CD14-positive monocyte (primary cell): ENCODE measurements around the gene ZNF668. TPM values are rescaled to one million over a fixed set of nuclear protein-coding genes. Genes with fewer than 3 reads are reported as not detected.

Experiments used
- DNase-seq, 3 donors: peaks; one replicate each; pipeline ENCODE4 v3.0.0-alpha.2; 2011 to 2022
- H2AFZ ChIP-seq: 2 replicates; pipeline ENCODE4 v1.6.0; 2012; ENCODE audit warnings: mild to moderate bottlenecking, low read depth, low read length, inconsistent platforms; ENCODE audit not compliant: insufficient read depth, poor library complexity, severe bottlenecking
- H3K27ac ChIP-seq, 2 donors: 1 replicate in 1 of 2; 2 replicates in 1 of 2; pipeline ENCODE4 v1.5.1; 2012 to 2013; ENCODE audit warnings: low read length in 2 of 2, control low read depth in 1 of 2, inconsistent platforms in 1 of 2, low read depth in 1 of 2, mild to moderate bottlenecking in 1 of 2
- H3K27me3 ChIP-seq, 2 donors: one replicate each; pipeline versions ENCODE4 v1.6.0 to v1.6.1; 2011 to 2013; ENCODE audit warnings: low read length in 2 of 2; ENCODE audit not compliant: control insufficient read depth in 2 of 2, insufficient read depth in 2 of 2
- H3K36me3 ChIP-seq, 2 donors: replicated peaks in 1 of 2; 1 replicate in 1 of 2; 2 replicates in 1 of 2; pipeline versions ENCODE4 v1.5.1 to v1.6.1; 2012 to 2013; ENCODE audit warnings: low read length in 2 of 2, control low read depth in 1 of 2, inconsistent platforms in 1 of 2, mild to moderate bottlenecking in 1 of 2; ENCODE audit not compliant: insufficient read depth in 2 of 2, control insufficient read depth in 1 of 2
- H3K4me1 ChIP-seq, 2 donors: 1 replicate in 1 of 2; 2 replicates in 1 of 2; pipeline versions ENCODE4 v1.5.1 to v1.6.1; 2012 to 2013; ENCODE audit warnings: low read length in 2 of 2, control low read depth in 1 of 2, inconsistent platforms in 1 of 2, mild to moderate bottlenecking in 1 of 2, moderate library complexity in 1 of 2; ENCODE audit not compliant: insufficient read depth in 2 of 2, control insufficient read depth in 1 of 2
- H3K4me2 ChIP-seq: replicated peaks from 2 replicates; pipeline ENCODE3; 2012; ENCODE audit warnings: low read length, moderate library complexity, mild to moderate bottlenecking; ENCODE audit not compliant: poor library complexity, severe bottlenecking; ENCODE audit errors: extremely low read depth
- H3K4me3 ChIP-seq, 3 experiments: fragments of 200-600 bp in 1 of 3; sonication (generic) in 1 of 3; replicated peaks in 1 of 3; 1 replicate in 2 of 3; 2 replicates in 1 of 3; pipeline ENCODE4 v1.5.1; 2011 to 2013; ENCODE audit warnings: low read length in 3 of 3, mild to moderate bottlenecking in 3 of 3, control low read depth in 2 of 3, low read depth in 2 of 3, inconsistent platforms in 1 of 3, moderate library complexity in 1 of 3
- H3K79me2 ChIP-seq: 2 replicates; pipeline ENCODE4 v1.6.0; 2012; ENCODE audit warnings: mild to moderate bottlenecking, control low read depth, inconsistent platforms, low read length, moderate library complexity; ENCODE audit not compliant: insufficient read depth
- H3K9ac ChIP-seq: 2 replicates; pipeline ENCODE4 v1.6.0; 2017; ENCODE audit warnings: low read length, mild to moderate bottlenecking; ENCODE audit not compliant: insufficient read depth, poor library complexity, severe bottlenecking
- H3K9me3 ChIP-seq, 2 donors: replicated peaks in 1 of 2; 1 replicate in 1 of 2; 2 replicates in 1 of 2; pipeline versions ENCODE4 v1.5.1 to v1.6.1; 2012 to 2013; ENCODE audit warnings: low read length in 2 of 2, control low read depth in 1 of 2; ENCODE audit not compliant: control insufficient read depth in 1 of 2, insufficient read depth in 1 of 2
- H4K20me1 ChIP-seq: 2 replicates; pipeline ENCODE4 v1.6.0; 2012; ENCODE audit warnings: mild to moderate bottlenecking, low read length, control low read depth, moderate library complexity; ENCODE audit not compliant: insufficient read depth
- H3K27ac Mint-ChIP-seq, 7 donors: one replicate each; pipeline ENCODE4 v1.8.0; 2020; ENCODE audit warnings: mild to moderate bottlenecking in 7 of 7, mixed read lengths in 7 of 7, moderate library complexity in 6 of 7, inconsistent platforms in 2 of 7
- H3K27me3 Mint-ChIP-seq, 3 donors: one replicate each; pipeline ENCODE4 v1.8.0; 2021 to 2022; ENCODE audit warnings: low read depth in 3 of 3, mild to moderate bottlenecking in 3 of 3, mixed read lengths in 3 of 3, moderate library complexity in 3 of 3, inconsistent platforms in 1 of 3
- H3K36me3 Mint-ChIP-seq, 2 donors: one replicate each; pipeline ENCODE4 v1.8.0; 2020; ENCODE audit warnings: mixed read lengths in 2 of 2, inconsistent platforms in 1 of 2, mild to moderate bottlenecking in 1 of 2
- H3K4me1 Mint-ChIP-seq: one replicate; pipeline ENCODE4 v1.8.0; 2020; ENCODE audit warnings: mild to moderate bottlenecking, mixed read lengths
- H3K4me3 Mint-ChIP-seq, 2 donors: one replicate each; pipeline ENCODE4 v1.8.0; 2020; ENCODE audit warnings: mild to moderate bottlenecking in 2 of 2, mixed read lengths in 2 of 2, moderate library complexity in 1 of 2
- H3K9me3 Mint-ChIP-seq, 7 donors: one replicate each; pipeline ENCODE4 v1.8.0; 2020 to 2022; ENCODE audit warnings: mixed read lengths in 7 of 7, mild to moderate bottlenecking in 6 of 7, moderate library complexity in 6 of 7, inconsistent platforms in 2 of 7
- WGBS: methylation state at CpG from one replicate; pipeline ENCODE4 v1.1.5; 2013; ENCODE audit warnings: missing lambda C conversion rate; ENCODE audit not compliant: insufficient coverage; 5-methylcytosine and 5-hydroxymethylcytosine counted together
- intact Hi-C, 2 donors: fragments of 100-400 bp; cut with micrococcal nuclease; formaldehyde crosslinking; loops; one replicate each; pipeline versions ENCODE4 v1.15.0 to v1.15.1; 2023
- polyA plus RNA-seq, 3 donors: library from polyadenylated mRNA; depleted of rRNA in 1 of 3; unstranded in 2 of 3; stranded (reverse) in 1 of 3; fragments of 300-500 nt in 2 of 3; fragments of >200 nt in 1 of 3; fragmentation: Illumina TruSeq in 2 of 3; gene quantifications; 1 replicate in 2 of 3; 2 replicates in 1 of 3; pipeline ENCODE4 v1.2.3, GENCODE V29; 2012 to 2021
- TF ChIP-seq, protein P1 (sequence below): fragments of 200-600 bp; IDR thresholded peaks from one replicate; pipeline ENCODE4 v1.8.0; 2022; ENCODE audit warnings: antibody characterized with exemption, mild to moderate bottlenecking

ZNF668 gene
- polyA plus RNA-seq, 3 donors = 3.8 to 4.8 (median 4.5) TPM

DNA sequence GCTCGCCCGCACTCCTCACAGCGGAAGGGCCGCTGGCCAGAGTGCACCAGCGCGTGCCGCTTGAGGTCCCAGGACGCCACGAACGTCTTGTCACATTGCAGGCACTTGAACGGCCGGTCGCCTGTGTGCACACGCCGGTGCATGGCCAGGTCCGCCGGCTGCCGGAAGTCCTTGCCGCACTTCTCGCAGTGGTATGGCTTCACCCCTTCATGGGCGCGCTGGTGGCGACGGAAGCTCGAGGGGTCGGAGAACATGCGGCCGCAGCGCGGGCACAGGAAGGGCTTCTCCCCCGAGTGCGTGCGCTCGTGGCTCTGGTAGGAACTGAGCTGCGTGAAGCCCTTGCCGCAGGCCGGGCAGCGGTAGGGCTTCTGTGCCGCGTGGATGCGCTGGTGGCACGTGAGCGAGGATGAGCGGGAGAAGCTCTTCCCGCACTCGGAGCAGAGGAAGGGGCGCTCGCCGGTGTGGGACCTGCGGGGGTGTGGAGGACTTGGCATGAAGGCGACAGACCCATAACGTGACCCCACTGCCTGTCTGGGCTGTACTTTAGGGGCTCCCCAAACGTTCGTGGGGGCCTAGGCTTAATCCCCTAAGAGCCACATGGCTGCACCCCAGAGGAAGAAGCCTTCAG is 12.1 kb downstream of the ZNF668 start:
- Mint-ChIP-seq H3K27ac (no peak overlapping the region), H3K36me3 (peaks cover 43 to 79% of the 10 kb centered on the region in 2 donors), H3K4me1 (peaks cover 14% of the 10 kb centered on the region), H3K27me3 (peaks cover 0 to 5% (median 1%) of the 10 kb centered on the region in 3 donors), H3K4me3 (no peak overlapping the region), H3K9me3 (peaks cover 0 to 3% (median 0%) of the 10 kb centered on the region in 7 donors)
- H3K4me3 ChIP-seq = no peak overlapping the region
- no peaks in the 10 kb centered on the region for H3K9me3 ChIP-seq
- no peak overlapping the region for H3K27ac ChIP-seq
- peaks cover 0 to 5% of the 10 kb centered on the region in 2 donors for H3K4me1 ChIP-seq
- H4K20me1 ChIP-seq = peaks cover 15% of the 10 kb centered on the region
- intact Hi-C loops = no loop called here
- TF ChIP-seq, protein P1, sequence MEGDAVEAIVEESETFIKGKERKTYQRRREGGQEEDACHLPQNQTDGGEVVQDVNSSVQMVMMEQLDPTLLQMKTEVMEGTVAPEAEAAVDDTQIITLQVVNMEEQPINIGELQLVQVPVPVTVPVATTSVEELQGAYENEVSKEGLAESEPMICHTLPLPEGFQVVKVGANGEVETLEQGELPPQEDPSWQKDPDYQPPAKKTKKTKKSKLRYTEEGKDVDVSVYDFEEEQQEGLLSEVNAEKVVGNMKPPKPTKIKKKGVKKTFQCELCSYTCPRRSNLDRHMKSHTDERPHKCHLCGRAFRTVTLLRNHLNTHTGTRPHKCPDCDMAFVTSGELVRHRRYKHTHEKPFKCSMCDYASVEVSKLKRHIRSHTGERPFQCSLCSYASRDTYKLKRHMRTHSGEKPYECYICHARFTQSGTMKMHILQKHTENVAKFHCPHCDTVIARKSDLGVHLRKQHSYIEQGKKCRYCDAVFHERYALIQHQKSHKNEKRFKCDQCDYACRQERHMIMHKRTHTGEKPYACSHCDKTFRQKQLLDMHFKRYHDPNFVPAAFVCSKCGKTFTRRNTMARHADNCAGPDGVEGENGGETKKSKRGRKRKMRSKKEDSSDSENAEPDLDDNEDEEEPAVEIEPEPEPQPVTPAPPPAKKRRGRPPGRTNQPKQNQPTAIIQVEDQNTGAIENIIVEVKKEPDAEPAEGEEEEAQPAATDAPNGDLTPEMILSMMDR = no peak
- peaks cover 25 to 46% of the 10 kb centered on the region in 2 donors for H3K36me3 ChIP-seq
- no peak for DNase-seq
- no peak overlapping the region for H3K9ac ChIP-seq
- 97% methylated on average over 52 of the region's 54 CpGs for WGBS
- H3K27me3 ChIP-seq = no peaks in the 10 kb centered on the region
- H3K79me2 ChIP-seq = peaks cover 18% of the 10 kb centered on the region
- H3K4me2 ChIP-seq = no peak overlapping the region
- no peak overlapping the region for H2AFZ ChIP-seq

GRCh38 chr16:31061126-31061812 is 12.8 kb downstream of the ZNF668 start:
- H3K9ac ChIP-seq = no peak overlapping the region
- Mint-ChIP-seq H3K36me3 (peaks cover 43 to 77% of the 10 kb centered on the region in 2 donors), H3K9me3 (peaks cover 0 to 2% (median 0%) of the 10 kb centered on the region in 7 donors), H3K27me3 (peaks cover 0 to 5% (median 1%) of the 10 kb centered on the region in 3 donors), H3K4me1 (peaks cover 9% of the 10 kb centered on the region), H3K4me3 (no peak overlapping the region), H3K27ac (peak overlapping the region in 1 of 7 donors; percentile 74)
- H3K36me3 ChIP-seq = peaks cover 25 to 46% of the 10 kb centered on the region in 2 donors
- H3K9me3 ChIP-seq = no peaks in the 10 kb centered on the region
- peaks cover 12% of the 10 kb centered on the region for H3K79me2 ChIP-seq
- WGBS = 95% methylated on average over 38 of the region's 42 CpGs
- H3K4me3 ChIP-seq = no peak overlapping the region
- intact Hi-C loops = no loop called here
- H4K20me1 ChIP-seq = peaks cover 14% of the 10 kb centered on the region
- no peaks in the 10 kb centered on the region for H3K27me3 ChIP-seq
- no peak for DNase-seq
- peaks cover 0 to 4% of the 10 kb centered on the region in 2 donors for H3K4me1 ChIP-seq
- no peak overlapping the region for H3K4me2 ChIP-seq
- TF ChIP-seq, protein P1 = no peak
- H2AFZ ChIP-seq = no peak overlapping the region
- no peak overlapping the region for H3K27ac ChIP-seq
